HEK293 (cell line): ENCODE measurements around the gene CORO7.

ENCODE experiments used
- CTCF ChIA-PET: fragments of 350-600 bp; formaldehyde crosslinking; extraction: SDS; loops from one replicate; lab custom pipeline; 2021; ENCODE audit warnings: antibody characterized with exemption; lab: Yijun Ruan, JAX
- POLR2A ChIA-PET: fragments of 300-600 bp; formaldehyde crosslinking; extraction: SDS; loops from one replicate; lab custom pipeline; 2020; ENCODE audit warnings: antibody characterized with exemption, inconsistent platforms; lab: Yijun Ruan, JAX
- H3K27ac ChIP-seq: fragments of 200-500 bp; sonication (Bioruptor generic); 2 replicates; pipeline ENCODE4 v1.5.1; 2014; ENCODE audit warnings: low read depth, low read length, control low read depth, inconsistent platforms; ENCODE audit errors: extremely low read depth
- H3K36me3 ChIP-seq, 2 experiments: fragments of 200-500 bp in 1 of 2; sonication (Bioruptor generic) in 1 of 2; 1 replicate in 1 of 2; 2 replicates in 1 of 2; pipeline ENCODE4 v1.5.1; 2014 to 2017; ENCODE audit warnings: inconsistent platforms in 2 of 2, low read length in 2 of 2; ENCODE audit not compliant: control insufficient read depth in 2 of 2, insufficient read depth in 1 of 2
- H3K4me1 ChIP-seq: fragments of 200-500 bp; sonication (Bioruptor generic); 2 replicates; pipeline ENCODE4 v1.5.1; 2014; ENCODE audit warnings: mild to moderate bottlenecking, low read length, inconsistent platforms; ENCODE audit not compliant: control insufficient read depth, insufficient read depth
- H3K4me3 ChIP-seq: 2 replicates; pipeline ENCODE4 v1.5.1; 2011; ENCODE audit warnings: low read depth, mild to moderate bottlenecking, control low read depth, low read length, moderate library complexity
- H3K9me3 ChIP-seq: fragments of 200-500 bp; sonication (Bioruptor generic); 2 replicates; pipeline ENCODE4 v1.5.1; 2014; ENCODE audit warnings: low read depth, low read length, inconsistent platforms; ENCODE audit not compliant: control insufficient read depth, insufficient read depth
- ATF2 ChIP-seq: fragments of 450-650 bp; formaldehyde crosslinking; IDR thresholded peaks from 2 replicates; pipeline ENCODE4 v1.5.1; 2016; ENCODE audit warnings: missing biosample characterization, missing genetic modification characterization, low read depth
- EGR2 ChIP-seq: fragments of 450-650 bp; formaldehyde crosslinking; IDR thresholded peaks from 2 replicates; pipeline ENCODE4 v1.5.1; 2016; ENCODE audit warnings: low read depth, missing biosample characterization, missing genetic modification characterization
- FEZF1 ChIP-seq: fragments of 450-650 bp; formaldehyde crosslinking; IDR thresholded peaks from 2 replicates; pipeline ENCODE4 v1.5.1; 2016; ENCODE audit warnings: missing biosample characterization, missing genetic modification characterization
- KLF1 ChIP-seq: fragments of 450-650 bp; formaldehyde crosslinking; IDR thresholded peaks from 2 replicates; pipeline ENCODE4 v1.5.1; 2016; ENCODE audit warnings: missing biosample characterization, missing genetic modification characterization
- PRDM10 ChIP-seq: fragments of 450-650 bp; formaldehyde crosslinking; IDR thresholded peaks from 2 replicates; pipeline ENCODE4 v1.5.1; 2016; ENCODE audit warnings: missing biosample characterization, missing genetic modification characterization
- ZBTB26 ChIP-seq: fragments of 450-650 bp; formaldehyde crosslinking; optimal IDR thresholded peaks from 2 replicates; pipeline ENCODE3; 2016; ENCODE audit warnings: missing biosample characterization, mild to moderate bottlenecking, missing genetic modification characterization
- ZFHX2 ChIP-seq: fragments of 450-650 bp; formaldehyde crosslinking; conservative IDR thresholded peaks from 2 replicates; pipeline ENCODE4 v1.5.1; 2016; ENCODE audit warnings: missing biosample characterization, missing genetic modification characterization
- ZFP3 ChIP-seq: fragments of 450-650 bp; formaldehyde crosslinking; IDR thresholded peaks from 2 replicates; pipeline ENCODE4 v1.5.1; 2016; ENCODE audit warnings: low read depth, missing biosample characterization, missing genetic modification characterization
- ZNF157 ChIP-seq: fragments of 450-650 bp; formaldehyde crosslinking; IDR thresholded peaks from 2 replicates; pipeline ENCODE4 v1.5.1; 2016; ENCODE audit warnings: missing biosample characterization, missing genetic modification characterization
- ZNF19 ChIP-seq: fragments of 450-650 bp; formaldehyde crosslinking; IDR thresholded peaks from 2 replicates; pipeline ENCODE4; 2016; ENCODE audit warnings: missing biosample characterization, missing genetic modification characterization, low read depth
- ZNF292 ChIP-seq: fragments of 450-650 bp; formaldehyde crosslinking; IDR thresholded peaks from 2 replicates; pipeline ENCODE4 v1.5.1; 2016; ENCODE audit warnings: low read depth, missing biosample characterization, missing genetic modification characterization, borderline replicate concordance
- ZNF324 ChIP-seq: fragments of 450-650 bp; formaldehyde crosslinking; IDR thresholded peaks from 2 replicates; pipeline ENCODE4 v1.5.1; 2016; ENCODE audit warnings: missing biosample characterization, missing genetic modification characterization
- ZNF362 ChIP-seq: fragments of 450-650 bp; formaldehyde crosslinking; IDR thresholded peaks from 2 replicates; pipeline ENCODE4 v1.5.1; 2016; ENCODE audit warnings: missing biosample characterization, missing genetic modification characterization
- ZNF391 ChIP-seq: fragments of 450-650 bp; formaldehyde crosslinking; IDR thresholded peaks from 2 replicates; pipeline ENCODE4 v1.5.1; 2016; ENCODE audit warnings: low read depth, missing biosample characterization, missing genetic modification characterization, borderline replicate concordance
- ZNF426 ChIP-seq: fragments of 450-650 bp; formaldehyde crosslinking; IDR thresholded peaks from 2 replicates; pipeline ENCODE4 v1.5.1; 2017; ENCODE audit warnings: missing biosample characterization, missing genetic modification characterization, mild to moderate bottlenecking, inconsistent platforms, moderate library complexity
- ZNF488 ChIP-seq: fragments of 450-650 bp; formaldehyde crosslinking; IDR thresholded peaks from 2 replicates; pipeline ENCODE4 v1.5.1; 2016; ENCODE audit warnings: missing biosample characterization, missing genetic modification characterization
- ZNF513 ChIP-seq: fragments of 450-650 bp; IDR thresholded peaks from 2 replicates; pipeline ENCODE4 v1.5.1; 2018; ENCODE audit warnings: missing biosample characterization, missing genetic modification characterization
- ZNF529 ChIP-seq: fragments of 450-650 bp; formaldehyde crosslinking; IDR thresholded peaks from 2 replicates; pipeline ENCODE4 v1.5.1; 2017; ENCODE audit warnings: missing genetic modification characterization, missing biosample characterization; ENCODE audit not compliant: insufficient replicate concordance
- ZNF645 ChIP-seq: fragments of 450-650 bp; formaldehyde crosslinking; IDR thresholded peaks from 2 replicates; pipeline ENCODE4; 2016; ENCODE audit warnings: missing biosample characterization, missing genetic modification characterization
- ZNF677 ChIP-seq: fragments of 450-650 bp; IDR thresholded peaks from 2 replicates; pipeline ENCODE4 v1.5.0; 2018; ENCODE audit warnings: missing biosample characterization, mild to moderate bottlenecking, missing genetic modification characterization, moderate library complexity
- ZNF777 ChIP-seq: fragments of 450-650 bp; formaldehyde crosslinking; IDR thresholded peaks from 2 replicates; pipeline ENCODE4 v1.5.1; 2017; ENCODE audit warnings: missing biosample characterization, missing genetic modification characterization, borderline replicate concordance

Gene CORO7

GRCh38 chr16:4384509-4384942, 31.9 kb downstream of the CORO7 start:
- Histone ChIP-seq H3K27ac (no peak overlapping the region), H3K36me3 (peaks cover 0 to 51% of the 10 kb centered on the region in 2 experiments; a peak in 1 of 3 replicates), H3K4me1 (no peaks in the 10 kb centered on the region), H3K4me3 (no peak overlapping the region), H3K9me3 (no peaks in the 10 kb centered on the region)
- ChIA-PET POLR2A (no interaction called here), CTCF (no interaction called here)
- no peak for TF ChIP-seq ZNF529
- no peak for TF ChIP-seq ZFP3
- no peak for TF ChIP-seq ZNF157 (tag by site-specific recombination)
- no peak for TF ChIP-seq ZNF362
- peak; percentile 67 for TF ChIP-seq KLF1 (tag by site-specific recombination)
- no peak for TF ChIP-seq ZNF488 (tag by site-specific recombination)
- TF ChIP-seq ZFHX2 (tag by site-specific recombination), result peak; percentile 90
- no peak for TF ChIP-seq FEZF1
- TF ChIP-seq ATF2, result no peak
- TF ChIP-seq EGR2 (tag by site-specific recombination), result peak; percentile 93
- TF ChIP-seq ZNF292 (tag by site-specific recombination), result no peak
- no peak for TF ChIP-seq ZNF391 (tag by site-specific recombination)
- no peak for TF ChIP-seq ZNF677 (tag by site-specific recombination)

- Histone ChIP-seq H3K36me3 (peaks cover 0 to 45% of the 10 kb centered on the region in 2 experiments; a peak in 1 of 3 replicates), H3K4me1 (no peaks in the 10 kb centered on the region), H3K27ac (no peak overlapping the region), H3K9me3 (no peaks in the 10 kb centered on the region)
- CTCF ChIA-PET, result no interaction called here
- TF ChIP-seq ZNF777 (tag by site-specific recombination), result no peak
- TF ChIP-seq ZNF513 (tag by site-specific recombination), result no peak
- TF ChIP-seq ZNF426 (tag by site-specific recombination), result no peak
- no peak for TF ChIP-seq ZNF645 (tag by site-specific recombination)
- no peak for TF ChIP-seq ZNF324 (tag by site-specific recombination)
- no peak for TF ChIP-seq ZNF19 (tag by site-specific recombination)
- TF ChIP-seq ZBTB26 (tag by site-specific recombination), result no peak
- TF ChIP-seq PRDM10 (tag by site-specific recombination), result no peak
- TF ChIP-seq, all 188 proteins: peak for 0
- no peak overlapping the region for H3K4me3 ChIP-seq
- POLR2A ChIA-PET, result no interaction called here
These were observed 32.6 kb downstream of the CORO7 start for GRCh38 chr16:4383591-4384444.
